ENCODE measurements around the gene NHERF1.

The NHERF1 gene

GRCh38 chr17:74797824-74798223 lies 49.4 kb downstream of the NHERF1 start:
- H3K4me1 Mint-ChIP-seq: peaks cover 7% of the 10 kb centered on the region
- no peak for DNase-seq
- H3K36me3 Mint-ChIP-seq: peaks cover 34% of the 10 kb centered on the region
- no peaks in the 10 kb centered on the region for H3K27me3 Mint-ChIP-seq
- H3K9me3 Mint-ChIP-seq: no peaks in the 10 kb centered on the region
- no peak overlapping the region for H3K27ac Mint-ChIP-seq
- CTCF ChIA-PET: interaction anchor here (0.8 kb wide), 1 partner anchor 140 kb away, joined by 3 read pairs; no protein-coding TSS in a partner anchor
- H3K4me3 Mint-ChIP-seq: no peak overlapping the region

GRCh38 chr17:74798239-74798707 lies 49.8 kb downstream of the NHERF1 start:
- H3K4me1 Mint-ChIP-seq: peaks cover 7% of the 10 kb centered on the region
- no peak overlapping the region for H3K27ac Mint-ChIP-seq
- CTCF ChIA-PET: interaction anchor here (0.8 kb wide), 1 partner anchor 141 kb away, joined by 3 read pairs; no protein-coding TSS in a partner anchor
- H3K27me3 Mint-ChIP-seq: no peaks in the 10 kb centered on the region
- peaks cover 36% of the 10 kb centered on the region for H3K36me3 Mint-ChIP-seq
- no peak overlapping the region for H3K4me3 Mint-ChIP-seq
- H3K9me3 Mint-ChIP-seq: no peaks in the 10 kb centered on the region
- DNase-seq: no peak

- Mint-ChIP-seq H3K4me1 (peaks cover 7% of the 10 kb centered on the region), H3K27me3 (no peaks in the 10 kb centered on the region), H3K36me3 (peaks cover 36% of the 10 kb centered on the region), H3K4me3 (no peak overlapping the region), H3K27ac (no peak overlapping the region), H3K9me3 (no peaks in the 10 kb centered on the region)
- CTCF ChIA-PET: no interaction called here
- no peak for DNase-seq
These were observed 50.7 kb downstream of the NHERF1 start for GRCh38 chr17:74799097-74799496.

GRCh38 chr17:74800531-74800930 lies 52.1 kb downstream of the NHERF1 start:
- Mint-ChIP-seq H3K4me3 (no peak overlapping the region), H3K4me1 (peaks cover 7% of the 10 kb centered on the region), H3K36me3 (peaks cover 30% of the 10 kb centered on the region), H3K27ac (no peak overlapping the region), H3K9me3 (no peaks in the 10 kb centered on the region), H3K27me3 (no peaks in the 10 kb centered on the region)
- CTCF ChIA-PET: no interaction called here
- no peak for DNase-seq

GRCh38 chr17:74801896-74802295 lies 53.5 kb downstream of the NHERF1 start:
- no peaks in the 10 kb centered on the region for H3K9me3 Mint-ChIP-seq
- H3K4me3 Mint-ChIP-seq: no peak overlapping the region
- H3K27me3 Mint-ChIP-seq: no peaks in the 10 kb centered on the region
- DNase-seq: no peak
- no peak overlapping the region for H3K27ac Mint-ChIP-seq
- H3K36me3 Mint-ChIP-seq: peaks cover 25% of the 10 kb centered on the region
- CTCF ChIA-PET: interaction anchor here (0.9 kb wide), 1 partner anchor 11 kb away, joined by 4 read pairs; no protein-coding TSS in a partner anchor
- peaks cover 7% of the 10 kb centered on the region for H3K4me1 Mint-ChIP-seq

GRCh38 chr17:74803388-74803930 lies 55.0 kb downstream of the NHERF1 start:
- no peaks in the 10 kb centered on the region for H3K9me3 Mint-ChIP-seq
- no peak overlapping the region for H3K4me3 Mint-ChIP-seq
- no peak for DNase-seq
- peaks cover 20% of the 10 kb centered on the region for H3K36me3 Mint-ChIP-seq
- no peaks in the 10 kb centered on the region for H3K4me1 Mint-ChIP-seq
- no peak overlapping the region for H3K27ac Mint-ChIP-seq
- CTCF ChIA-PET: interaction anchor here (2.0 kb wide), 1 partner anchor 59 kb away, joined by 5 read pairs; no protein-coding TSS in a partner anchor
- no peaks in the 10 kb centered on the region for H3K27me3 Mint-ChIP-seq

- Mint-ChIP-seq H3K36me3 (peaks cover 17% of the 10 kb centered on the region), H3K9me3 (no peaks in the 10 kb centered on the region)
- CTCF ChIA-PET: interaction anchor here (2.0 kb wide), 1 partner anchor 58 kb away, joined by 5 read pairs; no protein-coding TSS in a partner anchor
These were observed 55.5 kb downstream of the NHERF1 start for GRCh38 chr17:74803971-74804370.

GRCh38 chr17:74804683-74805082 lies 56.3 kb downstream of the NHERF1 start:
- Mint-ChIP-seq H3K36me3 (peaks cover 15% of the 10 kb centered on the region), H3K4me1 (no peaks in the 10 kb centered on the region), H3K9me3 (no peaks in the 10 kb centered on the region), H3K27ac (no peak overlapping the region), H3K27me3 (no peaks in the 10 kb centered on the region), H3K4me3 (no peak overlapping the region)
- CTCF ChIA-PET: no interaction called here
- DNase-seq: no peak

More at GRCh38 chr17:74803971-74804370, 55.5 kb downstream of the NHERF1 start:
- Mint-ChIP-seq H3K27ac (no peak overlapping the region), H3K4me1 (no peaks in the 10 kb centered on the region), H3K27me3 (no peaks in the 10 kb centered on the region), H3K4me3 (no peak overlapping the region)
- DNase-seq: no peak

GRCh38 chr17:74805591-74805991 lies 57.2 kb downstream of the NHERF1 start:
- H3K9me3 Mint-ChIP-seq: no peaks in the 10 kb centered on the region
- H3K36me3 Mint-ChIP-seq: peaks cover 6% of the 10 kb centered on the region
- no peaks in the 10 kb centered on the region for H3K4me1 Mint-ChIP-seq
- H3K27me3 Mint-ChIP-seq: no peaks in the 10 kb centered on the region
- no peak for DNase-seq
- CTCF ChIA-PET: interaction anchor here (1.1 to 3.0 kb wide), 2 partner anchors 15 to 155 kb away, joined by 3 to 12 read pairs; no protein-coding TSS in a partner anchor
- H3K27ac Mint-ChIP-seq: no peak overlapping the region
- no peak overlapping the region for H3K4me3 Mint-ChIP-seq

- peaks cover 5% of the 10 kb centered on the region for H3K36me3 Mint-ChIP-seq
These were observed 57.9 kb downstream of the NHERF1 start for GRCh38 chr17:74806334-74806733.

GRCh38 chr17:74807441-74807840 lies 59.0 kb downstream of the NHERF1 start:
- Mint-ChIP-seq H3K27ac (no peak overlapping the region), H3K4me3 (no peak overlapping the region), H3K9me3 (no peaks in the 10 kb centered on the region), H3K36me3 (peaks cover 5% of the 10 kb centered on the region), H3K4me1 (no peaks in the 10 kb centered on the region), H3K27me3 (no peaks in the 10 kb centered on the region)
- CTCF ChIA-PET: interaction anchor here (1.1 to 3.0 kb wide), 3 partner anchors 14 to 58 kb away, joined by 3 to 12 read pairs (median 5); no protein-coding TSS in a partner anchor
- DNase-seq: no peak

More at GRCh38 chr17:74806334-74806733, 57.9 kb downstream of the NHERF1 start:
- no peak for DNase-seq
- Mint-ChIP-seq H3K27me3 (no peaks in the 10 kb centered on the region), H3K4me1 (no peaks in the 10 kb centered on the region), H3K4me3 (no peak overlapping the region), H3K9me3 (no peaks in the 10 kb centered on the region), H3K27ac (no peak overlapping the region)
- CTCF ChIA-PET: interaction anchor here (3.0 kb wide), 1 partner anchor 15 kb away, joined by 12 read pairs; no protein-coding TSS in a partner anchor

GRCh38 chr17:74807925-74808324 lies 59.5 kb downstream of the NHERF1 start:
- CTCF ChIA-PET: interaction anchor here (1.1 to 3.0 kb wide), 4 partner anchors 14 to 57 kb away, joined by 3 to 12 read pairs (median 4); no protein-coding TSS in a partner anchor
- H3K27me3 Mint-ChIP-seq: no peaks in the 10 kb centered on the region
- no peak overlapping the region for H3K27ac Mint-ChIP-seq

GRCh38 chr17:74808714-74809430 lies 60.4 kb downstream of the NHERF1 start:
- H3K27me3 Mint-ChIP-seq: no peaks in the 10 kb centered on the region
- peaks cover 2% of the 10 kb centered on the region for H3K36me3 Mint-ChIP-seq
- CTCF ChIA-PET: interaction anchor here (1.7 to 3.1 kb wide), 3 partner anchors 18 to 57 kb away, joined by 3 to 9 read pairs (median 5); no protein-coding TSS in a partner anchor
- no peak overlapping the region for H3K27ac Mint-ChIP-seq
- no peaks in the 10 kb centered on the region for H3K4me1 Mint-ChIP-seq
- DNase-seq: no peak
- no peaks in the 10 kb centered on the region for H3K9me3 Mint-ChIP-seq
- no peak overlapping the region for H3K4me3 Mint-ChIP-seq

More at GRCh38 chr17:74807925-74808324, 59.5 kb downstream of the NHERF1 start:
- H3K9me3 Mint-ChIP-seq: no peaks in the 10 kb centered on the region
- no peaks in the 10 kb centered on the region for H3K4me1 Mint-ChIP-seq
- H3K36me3 Mint-ChIP-seq: peaks cover 3% of the 10 kb centered on the region
- DNase-seq: no peak
- H3K4me3 Mint-ChIP-seq: no peak overlapping the region

- H3K36me3 Mint-ChIP-seq: peaks cover 5% of the 10 kb centered on the region
These were observed 62.5 kb downstream of the NHERF1 start for GRCh38 chr17:74810699-74811485.

More at GRCh38 chr17:74810699-74811485, 62.5 kb downstream of the NHERF1 start:
- CTCF ChIA-PET: interaction anchor here (3.1 kb wide), 1 partner anchor 20 kb away, joined by 9 read pairs; no protein-coding TSS in a partner anchor
- Mint-ChIP-seq H3K4me3 (no peak overlapping the region), H3K27me3 (no peaks in the 10 kb centered on the region), H3K9me3 (no peaks in the 10 kb centered on the region), H3K4me1 (peaks cover 7% of the 10 kb centered on the region), H3K27ac (no peak overlapping the region)
- no peak for DNase-seq
